HG03135 (cell line): ENCODE results near the gene C20orf144.

Experiments
- ATAC-seq: cut with Tn5 transposase; IDR thresholded peaks from one replicate; pipeline ENCODE4 v1.9.1; 2021; ENCODE audit warnings: mild to moderate bottlenecking, moderate library complexity; ENCODE audit not compliant: unreplicated experiment

Gene C20orf144

GRCh38 chr20:33676121-33676520, 14.0 kb downstream of the C20orf144 start:
- no peak for ATAC-seq

- no peak for ATAC-seq
Observed at GRCh38 chr20:33676652-33677645, 14.8 kb downstream of the C20orf144 start.

- no peak for ATAC-seq
Observed at GRCh38 chr20:33677991-33678702, 16.0 kb downstream of the C20orf144 start.

- ATAC-seq: peak; percentile 50
Observed at GRCh38 chr20:33679758-33680485, 17.8 kb downstream of the C20orf144 start.

GRCh38 chr20:33680686-33681085, 18.6 kb downstream of the C20orf144 start:
- ATAC-seq: no peak

- no peak for ATAC-seq
Observed at GRCh38 chr20:33681288-33681687, 19.2 kb downstream of the C20orf144 start.

- ATAC-seq: no peak
Observed at GRCh38 chr20:33681728-33682353, 19.7 kb downstream of the C20orf144 start.

GRCh38 chr20:33684533-33685327, 22.6 kb downstream of the C20orf144 start:
- ATAC-seq: no peak

- ATAC-seq: peak; percentile 44
Observed at GRCh38 chr20:33685328-33686099, 23.4 kb downstream of the C20orf144 start.

GRCh38 chr20:33686100-33686983, 24.2 kb downstream of the C20orf144 start, which contains the start of gene E2F1:
E2F1 (minus strand) TSS chr20:33686385; CDS start chr20:33686264, 121 bp downstream.
- peak; percentile 79 for ATAC-seq

- no peak for ATAC-seq
Observed at GRCh38 chr20:33686984-33687366, 24.8 kb downstream of the C20orf144 start.

GRCh38 chr20:33687370-33687915, 25.3 kb downstream of the C20orf144 start:
- ATAC-seq: no peak

GRCh38 chr20:33687993-33688937, 26.1 kb downstream of the C20orf144 start:
- ATAC-seq: no peak

GRCh38 chr20:33688938-33689424, 26.9 kb downstream of the C20orf144 start:
- no peak for ATAC-seq

GRCh38 chr20:33689493-33689892, 27.4 kb downstream of the C20orf144 start:
- no peak for ATAC-seq

GRCh38 chr20:33689973-33690372, 27.8 kb downstream of the C20orf144 start:
- no peak for ATAC-seq
